HG02678 (cell line): ENCODE results near the gene KIF16B.
"Not testable (repeated sequence)": the region's sequence is repeated elsewhere in the genome, so short reads cannot be mapped to it uniquely, and the experiment has no call there.

Experiments used
- ATAC-seq: cut with Tn5 transposase; IDR thresholded peaks from one replicate; pipeline ENCODE4 v1.9.1; 2021; ENCODE audit warnings: mild to moderate bottlenecking, moderate library complexity; ENCODE audit not compliant: unreplicated experiment

KIF16B gene

GRCh38 chr20:16526433-16527380 is 46.5 kb downstream of the KIF16B start:
- ATAC-seq = no peak

GRCh38 chr20:16522651-16523050 is 50.6 kb downstream of the KIF16B start:
- not testable (repeated sequence) for ATAC-seq

GRCh38 chr20:16520154-16520553 is 53.1 kb downstream of the KIF16B start:
- ATAC-seq = no peak

GRCh38 chr20:16519673-16520072 is 53.6 kb downstream of the KIF16B start:
- not testable (repeated sequence) for ATAC-seq

- no peak for ATAC-seq
Observed at GRCh38 chr20:16518784-16519084, 54.5 kb downstream of the KIF16B start.

GRCh38 chr20:16517946-16518783 is 55.1 kb downstream of the KIF16B start:
- ATAC-seq = no peak

GRCh38 chr20:16516794-16517193 is 56.5 kb downstream of the KIF16B start:
- no peak for ATAC-seq

- no peak for ATAC-seq
Observed at GRCh38 chr20:16515046-16515445, 58.2 kb downstream of the KIF16B start.

- no peak for ATAC-seq
Observed at GRCh38 chr20:16514140-16514539, 59.1 kb downstream of the KIF16B start.

- ATAC-seq = no peak
Observed at GRCh38 chr20:16505894-16506293, 67.4 kb downstream of the KIF16B start.

- ATAC-seq = no peak
Observed at GRCh38 chr20:16501301-16501700, 71.9 kb downstream of the KIF16B start.

GRCh38 chr20:16500197-16500596 is 73.1 kb downstream of the KIF16B start:
- ATAC-seq = no peak

GRCh38 chr20:16498526-16499253 is 74.6 kb downstream of the KIF16B start:
- ATAC-seq = no peak

GRCh38 chr20:16497896-16498295 is 75.4 kb downstream of the KIF16B start:
- ATAC-seq = no peak

- no peak for ATAC-seq
Observed at GRCh38 chr20:16493486-16493885, 79.8 kb downstream of the KIF16B start.

GRCh38 chr20:16491294-16491905 is 81.8 kb downstream of the KIF16B start:
- peak; percentile 82 for ATAC-seq

GRCh38 chr20:16490696-16491095 is 82.6 kb downstream of the KIF16B start:
- ATAC-seq = no peak

- no peak for ATAC-seq
Observed at GRCh38 chr20:16488616-16489015, 84.6 kb downstream of the KIF16B start.

- no peak for ATAC-seq
Observed at GRCh38 chr20:16488086-16488485, 85.2 kb downstream of the KIF16B start.

GRCh38 chr20:16486532-16486931 is 86.7 kb downstream of the KIF16B start:
- ATAC-seq = no peak

GRCh38 chr20:16485401-16485800 is 87.8 kb downstream of the KIF16B start:
- ATAC-seq = no peak
